Naive B cell (primary cell): ENCODE results near the gene TMEM255A. TPM values are rescaled to one million over a fixed set of nuclear protein-coding genes. Genes with fewer than 3 reads are reported as not detected.
A peak's percentile ranks its signal among the peaks of the same experiment; 100 is the strongest.

Experiments used
- ATAC-seq, 2 donors: fragments of 150-1000 bp; cut with Tn5 transposase; 2 replicates each; pipeline ENCODE4 v1.10.0; 2021; ENCODE audit warnings: low read depth in 2 of 2, mild to moderate bottlenecking in 2 of 2, moderate library complexity in 2 of 2
- DNase-seq: peaks from one replicate; pipeline ENCODE4 v3.0.0; 2022
- H3K27ac Mint-ChIP-seq, 6 donors: one replicate each; pipeline ENCODE4 v1.8.0; 2020 to 2022; ENCODE audit warnings: mild to moderate bottlenecking in 6 of 6, mixed read lengths in 6 of 6, moderate library complexity in 5 of 6, inconsistent platforms in 2 of 6
- H3K27me3 Mint-ChIP-seq, 3 donors: one replicate each; pipeline ENCODE4 v1.8.0; 2021 to 2022; ENCODE audit warnings: mixed read lengths in 3 of 3, mild to moderate bottlenecking in 1 of 3
- H3K36me3 Mint-ChIP-seq, 2 donors: one replicate each; pipeline ENCODE4 v1.8.0; 2020 to 2022; ENCODE audit warnings: mixed read lengths in 2 of 2, inconsistent platforms in 1 of 2, mild to moderate bottlenecking in 1 of 2
- H3K4me1 Mint-ChIP-seq, 3 donors: one replicate each; pipeline ENCODE4 v1.8.0; 2020 to 2022; ENCODE audit warnings: mixed read lengths in 3 of 3, inconsistent platforms in 1 of 3, mild to moderate bottlenecking in 1 of 3, moderate library complexity in 1 of 3
- H3K4me3 Mint-ChIP-seq, 8 donors: one replicate each; pipeline ENCODE4 v1.8.0; 2020 to 2022; ENCODE audit warnings: mild to moderate bottlenecking in 8 of 8, mixed read lengths in 8 of 8, moderate library complexity in 8 of 8, inconsistent platforms in 2 of 8
- H3K9me3 Mint-ChIP-seq, 7 donors: one replicate each; pipeline ENCODE4 v1.8.0; 2020 to 2022; ENCODE audit warnings: mixed read lengths in 7 of 7, mild to moderate bottlenecking in 5 of 7, inconsistent platforms in 2 of 7, moderate library complexity in 1 of 7
- polyA plus RNA-seq, 6 donors: library from polyadenylated mRNA; unstranded; fragments of 300-500 nt; fragmentation: Illumina TruSeq; gene quantifications; one replicate each; pipeline ENCODE4 v1.2.3, GENCODE V29; 2021; ENCODE audit warnings: low read depth in 6 of 6

TMEM255A gene
- polyA plus RNA-seq, 6 donors from 2014 or later = 0.15 to 0.24 (median 0.23) TPM; not detected in 3

DNA sequence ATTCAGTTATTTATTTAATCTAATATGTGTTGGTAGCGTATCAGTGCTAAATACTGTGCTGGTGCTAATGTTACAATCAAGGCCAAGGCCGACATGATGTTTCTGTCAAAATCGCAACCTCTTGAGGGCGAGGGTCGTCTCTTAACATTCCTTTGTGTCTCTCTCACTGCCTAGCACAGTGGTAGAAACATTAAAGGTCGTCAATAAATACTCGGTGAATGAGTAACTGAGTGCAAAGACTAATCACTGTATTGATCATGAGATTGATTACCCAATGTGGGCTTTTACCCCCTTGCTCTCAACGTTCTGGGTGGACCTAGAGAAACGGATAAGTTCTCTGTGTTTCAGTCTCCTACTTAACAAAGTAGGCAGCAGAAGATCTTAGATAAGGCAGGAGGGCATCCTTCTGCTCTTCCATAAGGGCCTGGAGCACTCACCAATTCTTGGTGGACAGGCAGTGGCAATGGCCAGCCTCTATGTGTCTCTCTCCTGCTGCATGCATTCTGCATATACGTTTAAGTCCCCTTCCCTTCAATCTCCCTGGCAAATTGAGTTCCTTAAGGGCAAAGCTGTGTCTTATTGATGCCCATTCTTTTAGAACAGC, 30.1 kb downstream of the TMEM255A start:
- ATAC-seq (no peak), DNase-seq (no peak)
- H3K9me3 Mint-ChIP-seq = peaks cover 0 to 11% (median 1%) of the 10 kb centered on the region in 7 donors
- H3K27me3 Mint-ChIP-seq = peaks cover 7 to 31% (median 8%) of the 10 kb centered on the region in 3 donors
- H3K27ac Mint-ChIP-seq = no peak overlapping the region
- H3K36me3 Mint-ChIP-seq = no peaks in the 10 kb centered on the region
- H3K4me3 Mint-ChIP-seq = no peak overlapping the region
- no peaks in the 10 kb centered on the region for H3K4me1 Mint-ChIP-seq

DNA sequence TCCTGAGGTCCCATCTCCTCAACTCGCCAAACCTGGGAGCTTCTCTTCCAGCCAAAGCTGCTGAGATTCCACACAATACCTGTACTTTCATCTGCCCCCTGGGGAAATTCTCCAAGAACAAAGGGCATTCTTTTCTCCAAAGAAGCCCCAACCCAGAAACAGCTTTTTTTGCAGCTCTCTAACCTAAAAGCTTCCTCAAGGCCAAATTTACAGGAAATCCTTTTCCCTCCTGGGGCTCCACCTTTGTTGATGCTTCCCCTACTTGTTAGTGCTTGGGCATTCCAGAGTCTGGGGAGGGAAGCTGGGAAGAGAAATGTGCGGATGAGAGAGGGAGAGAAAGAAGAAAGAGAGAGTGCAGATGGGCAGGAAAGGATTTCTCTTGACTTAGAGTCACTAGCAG, 36.3 kb downstream of the TMEM255A start:
- H3K4me3 Mint-ChIP-seq = no peak overlapping the region
- no peak overlapping the region for H3K27ac Mint-ChIP-seq
- peaks cover 0 to 3% (median 0%) of the 10 kb centered on the region in 7 donors for H3K9me3 Mint-ChIP-seq
- H3K27me3 Mint-ChIP-seq = no peaks in the 10 kb centered on the region
- ATAC-seq = no peak
- no peaks in the 10 kb centered on the region for H3K36me3 Mint-ChIP-seq
- H3K4me1 Mint-ChIP-seq = no peaks in the 10 kb centered on the region
- no peak for DNase-seq

- Mint-ChIP-seq H3K36me3 (no peaks in the 10 kb centered on the region), H3K27me3 (no peaks in the 10 kb centered on the region), H3K9me3 (peaks cover 0 to 3% (median 0%) of the 10 kb centered on the region in 7 donors), H3K4me1 (peaks cover 0 to 4% (median 0%) of the 10 kb centered on the region in 3 donors), H3K4me3 (no peak overlapping the region), H3K27ac (peak overlapping the region in 1 of 6 donors; percentile 63)
- DNase-seq = no peak
- ATAC-seq = no peak
Measured at GRCh38 chrX:120274145-120274544, 37.1 kb downstream of the TMEM255A start.

GRCh38 chrX:120271218-120271617, 40.0 kb downstream of the TMEM255A start:
- no peak for DNase-seq
- no peak for ATAC-seq
- Mint-ChIP-seq H3K9me3 (peaks cover 0 to 4% (median 0%) of the 10 kb centered on the region in 7 donors), H3K36me3 (no peaks in the 10 kb centered on the region), H3K27me3 (no peaks in the 10 kb centered on the region), H3K4me1 (peaks cover 0 to 6% (median 0%) of the 10 kb centered on the region in 3 donors), H3K27ac (no peak overlapping the region), H3K4me3 (no peak overlapping the region)

DNA sequence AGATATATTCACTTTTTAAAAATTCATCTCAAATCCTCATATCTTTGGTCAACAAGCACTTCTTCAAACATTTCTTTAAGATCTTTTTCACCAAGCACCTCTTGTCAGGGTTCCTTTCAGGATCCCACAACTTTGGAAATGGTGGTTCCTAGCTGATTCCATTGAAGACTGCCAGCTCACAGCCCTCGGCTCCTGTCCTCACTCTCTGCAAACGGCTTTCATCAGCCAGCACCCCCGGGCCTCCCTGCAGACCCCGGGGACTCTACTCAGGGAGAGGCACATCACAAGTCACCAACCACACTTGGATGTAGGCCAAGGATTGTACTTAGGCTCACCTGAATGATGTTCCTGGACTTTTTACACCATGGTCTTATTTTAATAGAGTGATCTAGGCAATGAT, 40.7 kb downstream of the TMEM255A start:
- peaks cover 0 to 4% (median 0%) of the 10 kb centered on the region in 7 donors for H3K9me3 Mint-ChIP-seq
- H3K27ac Mint-ChIP-seq = no peak overlapping the region

DNA sequence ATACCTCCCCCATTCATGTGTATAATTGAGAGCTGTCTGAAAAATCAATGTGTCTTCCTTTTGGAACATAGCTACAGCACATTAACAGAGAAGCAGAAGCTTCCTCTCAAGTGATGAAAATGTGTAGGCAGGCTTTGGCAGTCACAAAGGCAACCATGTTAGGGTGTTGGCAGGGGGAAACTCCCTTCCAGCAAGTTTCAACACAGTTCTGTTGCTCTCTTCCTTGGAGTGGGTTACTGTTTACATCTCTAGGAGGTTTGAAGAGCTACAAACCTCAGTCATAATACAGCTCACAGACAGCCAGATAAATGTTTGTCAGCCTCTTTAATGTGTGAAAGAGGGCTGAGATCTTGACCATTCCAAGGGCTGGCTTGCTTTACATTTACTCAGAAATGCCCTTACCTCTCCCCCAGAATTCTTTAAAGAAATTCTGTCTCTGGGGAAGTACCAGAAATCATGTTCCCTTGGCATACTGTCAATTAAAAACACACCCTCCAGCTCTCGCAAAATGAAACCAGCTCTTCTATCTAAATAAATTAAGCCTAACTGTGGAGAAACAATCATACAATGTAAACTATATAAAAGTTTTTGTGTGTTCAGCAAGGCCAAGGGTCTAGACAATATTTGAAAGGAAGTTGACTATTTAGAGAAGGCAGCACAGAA, 41.8 kb downstream of the TMEM255A start:
- H3K36me3 Mint-ChIP-seq = no peaks in the 10 kb centered on the region
- peak; percentile 8 for DNase-seq
- H3K27me3 Mint-ChIP-seq = no peaks in the 10 kb centered on the region
- H3K9me3 Mint-ChIP-seq = peaks cover 0 to 4% (median 0%) of the 10 kb centered on the region in 7 donors
- peaks cover 0 to 6% (median 0%) of the 10 kb centered on the region in 3 donors for H3K4me1 Mint-ChIP-seq
- no peak overlapping the region for H3K4me3 Mint-ChIP-seq
- H3K27ac Mint-ChIP-seq = peak overlapping the region in 2 of 6 donors; percentile 15 to 66
- ATAC-seq = peak; percentile 72 to 86

More for the DNA sequence above, 40.7 kb downstream of the TMEM255A start:
- no peak for ATAC-seq
- Mint-ChIP-seq H3K4me1 (peaks cover 0 to 6% (median 0%) of the 10 kb centered on the region in 3 donors), H3K4me3 (no peak overlapping the region), H3K27me3 (no peaks in the 10 kb centered on the region), H3K36me3 (no peaks in the 10 kb centered on the region)
- DNase-seq = no peak

DNA sequence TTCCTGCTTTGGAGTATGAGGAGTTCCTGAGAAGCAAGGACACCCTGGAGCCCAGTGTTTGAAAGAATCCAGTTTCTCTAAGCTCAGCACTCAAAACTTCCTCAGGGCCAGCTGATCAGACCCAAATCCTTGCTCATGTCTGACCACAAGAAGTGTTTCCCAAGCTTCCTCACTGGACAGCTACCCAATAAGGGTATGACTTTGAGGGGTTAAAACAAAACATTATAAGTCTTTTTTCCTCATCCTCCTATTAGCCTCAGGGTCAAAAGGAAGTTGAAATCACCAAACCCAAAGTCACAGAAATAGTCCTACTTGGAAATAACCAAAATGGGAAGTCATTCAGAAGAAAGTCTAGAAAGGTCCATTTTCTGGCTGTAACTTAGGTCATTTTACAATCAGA, 46.9 kb downstream of the TMEM255A start:
- DNase-seq (no peak), ATAC-seq (no peak)
- H3K9me3 Mint-ChIP-seq = peaks cover 0 to 4% (median 0%) of the 10 kb centered on the region in 7 donors

GRCh38 chrX:120262859-120263708, 48.2 kb downstream of the TMEM255A start:
- H3K27ac Mint-ChIP-seq = peak overlapping the region in 4 of 6 donors; percentile 68 to 89 (median 78)
- peak; percentile 6 for DNase-seq
- H3K4me3 Mint-ChIP-seq = peak overlapping the region in 3 of 8 donors; percentile 1 to 45 (median 35)
- ATAC-seq = peak; percentile 18 to 47
- peaks cover 8 to 21% (median 11%) of the 10 kb centered on the region in 3 donors for H3K4me1 Mint-ChIP-seq
- H3K27me3 Mint-ChIP-seq = no peaks in the 10 kb centered on the region
- peaks cover 0 to 3% of the 10 kb centered on the region in 2 donors for H3K36me3 Mint-ChIP-seq
- peaks cover 0 to 4% (median 0%) of the 10 kb centered on the region in 7 donors for H3K9me3 Mint-ChIP-seq

More for the DNA sequence above, 46.9 kb downstream of the TMEM255A start:
- Mint-ChIP-seq H3K4me1 (peaks cover 8 to 25% (median 11%) of the 10 kb centered on the region in 3 donors), H3K36me3 (no peaks in the 10 kb centered on the region), H3K4me3 (no peak overlapping the region), H3K27me3 (no peaks in the 10 kb centered on the region), H3K27ac (peak overlapping the region in 1 of 6 donors; percentile 33)

- H3K27me3 Mint-ChIP-seq = no peaks in the 10 kb centered on the region
- no peak overlapping the region for H3K27ac Mint-ChIP-seq
- H3K9me3 Mint-ChIP-seq = no peaks in the 10 kb centered on the region
- peaks cover 0 to 6% of the 10 kb centered on the region in 2 donors for H3K36me3 Mint-ChIP-seq
- H3K4me3 Mint-ChIP-seq = no peak overlapping the region
- DNase-seq (no peak), ATAC-seq (no peak)
- peaks cover 8 to 24% (median 11%) of the 10 kb centered on the region in 3 donors for H3K4me1 Mint-ChIP-seq
Measured at GRCh38 chrX:120260369-120260768, 50.9 kb downstream of the TMEM255A start.

DNA sequence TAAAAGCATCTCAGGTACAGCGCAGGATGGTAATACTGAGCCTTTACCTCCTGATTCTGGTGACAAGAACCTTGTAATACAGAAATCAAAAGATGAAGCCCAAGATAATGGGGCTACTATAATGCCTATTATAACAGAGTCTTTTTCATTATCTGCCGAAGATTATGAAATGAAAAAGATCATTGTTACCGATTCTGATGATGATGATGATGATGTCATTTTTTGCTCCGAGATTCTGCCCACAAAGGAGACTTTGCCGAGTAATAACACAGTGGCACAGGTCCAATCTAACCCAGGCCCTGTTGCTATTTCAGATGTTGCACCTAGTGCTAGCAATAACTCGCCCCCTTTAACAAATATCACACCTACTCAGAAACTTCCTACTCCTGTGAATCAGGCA, 57.5 kb downstream of the TMEM255A start:
- Mint-ChIP-seq H3K27me3 (no peaks in the 10 kb centered on the region), H3K36me3 (peaks cover 10 to 15% of the 10 kb centered on the region in 2 donors), H3K4me1 (peaks cover 10 to 11% (median 11%) of the 10 kb centered on the region in 3 donors), H3K9me3 (no peaks in the 10 kb centered on the region), H3K27ac (no peak overlapping the region), H3K4me3 (peak overlapping the region in 1 of 8 donors; percentile 67)
- DNase-seq (no peak), ATAC-seq (no peak)

- Mint-ChIP-seq H3K36me3 (peaks cover 5 to 15% of the 10 kb centered on the region in 2 donors), H3K4me1 (peaks cover 7 to 11% (median 11%) of the 10 kb centered on the region in 3 donors), H3K27ac (peak overlapping the region in 5 of 6 donors; percentile 59 to 97 (median 95)), H3K27me3 (peaks cover 0 to 6% (median 0%) of the 10 kb centered on the region in 3 donors), H3K4me3 (peak overlapping the region; percentile 88 to 98 (median 96)), H3K9me3 (no peaks in the 10 kb centered on the region)
- DNase-seq = peak; percentile 17
- peak; percentile 3 to 4 for ATAC-seq
Measured at GRCh38 chrX:120251471-120252011, 59.7 kb downstream of the TMEM255A start.

DNA sequence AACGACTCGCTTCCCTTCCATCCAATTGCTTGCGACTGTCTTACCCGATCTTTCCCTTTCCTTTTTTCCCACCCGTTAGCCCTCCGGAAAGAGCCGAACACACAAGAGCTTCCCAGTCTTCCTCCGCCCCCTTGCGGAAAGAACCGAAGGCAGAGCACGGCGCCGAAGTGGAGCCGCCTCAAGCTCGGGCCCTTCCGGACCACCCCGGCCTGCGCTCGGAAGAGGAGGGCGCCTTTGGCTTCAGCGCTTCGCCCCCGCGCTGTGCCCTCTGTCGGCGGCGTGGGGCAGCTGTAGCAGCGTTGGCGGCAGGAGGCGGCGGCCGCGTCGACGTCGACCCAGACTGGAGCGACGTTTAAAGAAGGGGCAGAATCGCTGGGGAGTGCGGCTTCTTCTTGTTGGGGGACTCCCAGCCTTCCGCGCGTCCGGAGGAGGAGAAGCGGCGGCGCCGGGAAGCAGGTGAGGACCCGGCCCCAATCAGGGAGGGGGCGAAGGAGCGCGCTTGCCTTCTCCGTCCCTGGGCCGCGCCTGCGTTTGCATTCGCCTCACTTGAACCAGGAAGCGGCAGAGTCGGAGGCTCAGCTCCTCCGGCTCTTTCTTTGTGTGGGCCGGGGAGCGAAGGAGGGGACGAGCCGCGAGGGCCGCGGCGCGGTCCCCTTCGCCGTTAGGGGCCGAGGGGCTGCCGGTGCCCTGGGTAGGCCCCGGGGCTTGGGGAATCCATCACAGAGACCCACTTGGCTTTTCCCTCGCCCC, 60.6 kb downstream of the TMEM255A start, which contains the start of gene ZBTB33:
Gene ZBTB33, plus strand, starts transcription at position 291 of the 750 bp plus-strand sequence. CDS start 2,604 bp downstream, outside the sequence.
- peak within 1 kb of the TSS; percentile 88 to 98 (median 96) for H3K4me3 Mint-ChIP-seq
- H3K27ac Mint-ChIP-seq = peak within 1 kb of the TSS; percentile 89 to 98 (median 96)
- peaks cover 0 to 11% (median 0%) of the 10 kb centered on the region in 3 donors for H3K27me3 Mint-ChIP-seq
- H3K9me3 Mint-ChIP-seq = no peaks in the 10 kb centered on the region
- peak; percentile 83 for DNase-seq
- peak; percentile 96 for ATAC-seq
- H3K36me3 Mint-ChIP-seq = peaks cover 5 to 15% of the 10 kb centered on the region in 2 donors
- H3K4me1 Mint-ChIP-seq = peaks cover 7 to 11% (median 11%) of the 10 kb centered on the region in 3 donors
